Measurements from ENCODE around the gene PGAP3.

DNA sequence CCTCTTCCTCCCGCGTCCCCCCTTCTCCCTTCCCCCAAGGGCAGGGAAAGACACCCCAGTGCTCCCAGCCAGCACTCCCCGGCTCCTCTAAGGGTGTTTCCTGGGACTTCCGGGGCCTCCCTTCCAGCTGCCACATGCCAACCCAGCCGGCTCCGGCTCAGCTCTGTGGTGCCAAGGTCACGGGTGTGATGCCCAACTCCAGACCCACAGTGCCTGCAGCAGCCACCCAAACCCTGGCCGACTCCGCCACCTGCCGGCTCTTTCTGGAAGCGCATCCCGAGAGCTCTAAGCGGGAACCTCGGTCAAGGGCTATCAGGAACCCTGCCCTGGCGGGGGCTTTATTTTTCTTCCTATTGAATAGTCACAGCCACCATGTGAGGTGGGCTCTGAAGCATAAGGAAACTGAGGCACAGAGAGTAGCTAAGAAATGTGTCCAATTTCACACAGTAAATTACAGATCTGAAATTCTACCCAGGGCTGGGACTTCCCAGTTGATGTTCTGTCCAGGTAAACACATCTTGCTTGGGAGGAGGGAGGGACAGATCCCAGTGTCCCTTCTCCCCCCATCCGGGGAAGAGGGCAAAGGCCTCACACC lies 64.4 kb downstream of the PGAP3 start:
- peak; percentile 72 for TF ChIP-seq SMC3 (IDR thresholded peaks at IDR 0.05; ENCODE audit: low read depth, low read length)
- TF ChIP-seq, protein P1, sequence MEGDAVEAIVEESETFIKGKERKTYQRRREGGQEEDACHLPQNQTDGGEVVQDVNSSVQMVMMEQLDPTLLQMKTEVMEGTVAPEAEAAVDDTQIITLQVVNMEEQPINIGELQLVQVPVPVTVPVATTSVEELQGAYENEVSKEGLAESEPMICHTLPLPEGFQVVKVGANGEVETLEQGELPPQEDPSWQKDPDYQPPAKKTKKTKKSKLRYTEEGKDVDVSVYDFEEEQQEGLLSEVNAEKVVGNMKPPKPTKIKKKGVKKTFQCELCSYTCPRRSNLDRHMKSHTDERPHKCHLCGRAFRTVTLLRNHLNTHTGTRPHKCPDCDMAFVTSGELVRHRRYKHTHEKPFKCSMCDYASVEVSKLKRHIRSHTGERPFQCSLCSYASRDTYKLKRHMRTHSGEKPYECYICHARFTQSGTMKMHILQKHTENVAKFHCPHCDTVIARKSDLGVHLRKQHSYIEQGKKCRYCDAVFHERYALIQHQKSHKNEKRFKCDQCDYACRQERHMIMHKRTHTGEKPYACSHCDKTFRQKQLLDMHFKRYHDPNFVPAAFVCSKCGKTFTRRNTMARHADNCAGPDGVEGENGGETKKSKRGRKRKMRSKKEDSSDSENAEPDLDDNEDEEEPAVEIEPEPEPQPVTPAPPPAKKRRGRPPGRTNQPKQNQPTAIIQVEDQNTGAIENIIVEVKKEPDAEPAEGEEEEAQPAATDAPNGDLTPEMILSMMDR (conservative IDR thresholded peaks at IDR 0.05; ENCODE audit: low read depth, low read length) = peak; percentile 81
- TF ChIP-seq POLR2A (IDR thresholded peaks at IDR 0.05; ENCODE audit: low read depth, low read length) = no peak
- TF ChIP-seq RAD21 (IDR thresholded peaks at IDR 0.05; ENCODE audit: low read length) = peak; percentile 79
- TF ChIP-seq MAFK (IDR thresholded peaks at IDR 0.05; ENCODE audit: low read depth, low read length) = no peak
- no peak for TF ChIP-seq RFX5 (IDR thresholded peaks at IDR 0.05; ENCODE audit: low read depth, low read length)
- TF ChIP-seq, protein P2, sequence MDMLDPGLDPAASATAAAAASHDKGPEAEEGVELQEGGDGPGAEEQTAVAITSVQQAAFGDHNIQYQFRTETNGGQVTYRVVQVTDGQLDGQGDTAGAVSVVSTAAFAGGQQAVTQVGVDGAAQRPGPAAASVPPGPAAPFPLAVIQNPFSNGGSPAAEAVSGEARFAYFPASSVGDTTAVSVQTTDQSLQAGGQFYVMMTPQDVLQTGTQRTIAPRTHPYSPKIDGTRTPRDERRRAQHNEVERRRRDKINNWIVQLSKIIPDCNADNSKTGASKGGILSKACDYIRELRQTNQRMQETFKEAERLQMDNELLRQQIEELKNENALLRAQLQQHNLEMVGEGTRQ (IDR thresholded peaks at IDR 0.05; ENCODE audit: low read depth, low read length) = no peak
- no peak for TF ChIP-seq MAZ (IDR thresholded peaks at IDR 0.05; ENCODE audit: borderline replicate concordance, low read depth, low read length)
- TF ChIP-seq NFE2L2 (IDR thresholded peaks at IDR 0.05; ENCODE audit: low read depth, low read length) = no peak
- no peak for TF ChIP-seq MXI1 (IDR thresholded peaks at IDR 0.05; ENCODE audit: borderline replicate concordance, low read depth, low read length)
- TF ChIP-seq BHLHE40 (IDR thresholded peaks at IDR 0.05; ENCODE audit: low read depth, low read length) = no peak

All from IMR-90 (cell line).